ENCODE measurements around the gene NECTIN3.

DNA sequence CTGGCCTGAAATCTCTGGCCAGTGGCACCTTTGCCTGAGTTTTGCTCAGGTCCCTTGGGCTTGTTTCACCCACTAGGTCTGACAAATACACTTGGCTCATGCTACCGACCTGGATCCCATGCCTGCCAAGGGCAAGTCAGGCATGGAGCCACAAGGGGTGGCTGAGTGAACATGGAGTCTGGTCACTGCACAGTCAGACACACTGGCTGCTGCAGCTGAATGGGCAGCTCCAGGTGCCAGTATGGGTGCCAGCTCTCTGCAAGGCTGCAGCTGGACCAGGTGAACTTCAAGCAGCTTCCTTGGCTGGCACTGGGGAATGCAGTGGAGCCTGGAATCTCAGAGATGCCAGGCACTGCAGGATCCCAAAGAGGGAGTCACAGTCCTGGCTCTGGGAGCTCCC is 170.3 kb downstream of the NECTIN3 start:
- TF ChIP-seq EP300 (IDR thresholded peaks at IDR 0.05; ENCODE audit: borderline replicate concordance) (no peak), CREB1 (IDR thresholded peaks at IDR 0.05; ENCODE audit: low read depth) (no peak), TAF1 (IDR thresholded peaks at IDR 0.05; ENCODE audit: low read depth) (no peak), EGR1 (IDR thresholded peaks at IDR 0.05) (no peak), MAX (IDR thresholded peaks at IDR 0.05) (no peak), FOXM1 (IDR thresholded peaks at IDR 0.05; ENCODE audit: borderline replicate concordance, low read depth) (no peak), RAD21 (IDR thresholded peaks at IDR 0.05; ENCODE audit: low read depth) (no peak)
- TF ChIP-seq, protein P1, sequence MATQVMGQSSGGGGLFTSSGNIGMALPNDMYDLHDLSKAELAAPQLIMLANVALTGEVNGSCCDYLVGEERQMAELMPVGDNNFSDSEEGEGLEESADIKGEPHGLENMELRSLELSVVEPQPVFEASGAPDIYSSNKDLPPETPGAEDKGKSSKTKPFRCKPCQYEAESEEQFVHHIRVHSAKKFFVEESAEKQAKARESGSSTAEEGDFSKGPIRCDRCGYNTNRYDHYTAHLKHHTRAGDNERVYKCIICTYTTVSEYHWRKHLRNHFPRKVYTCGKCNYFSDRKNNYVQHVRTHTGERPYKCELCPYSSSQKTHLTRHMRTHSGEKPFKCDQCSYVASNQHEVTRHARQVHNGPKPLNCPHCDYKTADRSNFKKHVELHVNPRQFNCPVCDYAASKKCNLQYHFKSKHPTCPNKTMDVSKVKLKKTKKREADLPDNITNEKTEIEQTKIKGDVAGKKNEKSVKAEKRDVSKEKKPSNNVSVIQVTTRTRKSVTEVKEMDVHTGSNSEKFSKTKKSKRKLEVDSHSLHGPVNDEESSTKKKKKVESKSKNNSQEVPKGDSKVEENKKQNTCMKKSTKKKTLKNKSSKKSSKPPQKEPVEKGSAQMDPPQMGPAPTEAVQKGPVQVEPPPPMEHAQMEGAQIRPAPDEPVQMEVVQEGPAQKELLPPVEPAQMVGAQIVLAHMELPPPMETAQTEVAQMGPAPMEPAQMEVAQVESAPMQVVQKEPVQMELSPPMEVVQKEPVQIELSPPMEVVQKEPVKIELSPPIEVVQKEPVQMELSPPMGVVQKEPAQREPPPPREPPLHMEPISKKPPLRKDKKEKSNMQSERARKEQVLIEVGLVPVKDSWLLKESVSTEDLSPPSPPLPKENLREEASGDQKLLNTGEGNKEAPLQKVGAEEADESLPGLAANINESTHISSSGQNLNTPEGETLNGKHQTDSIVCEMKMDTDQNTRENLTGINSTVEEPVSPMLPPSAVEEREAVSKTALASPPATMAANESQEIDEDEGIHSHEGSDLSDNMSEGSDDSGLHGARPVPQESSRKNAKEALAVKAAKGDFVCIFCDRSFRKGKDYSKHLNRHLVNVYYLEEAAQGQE (IDR thresholded peaks at IDR 0.05; ENCODE audit: low read depth), result no peak
- TF ChIP-seq, protein P2, sequence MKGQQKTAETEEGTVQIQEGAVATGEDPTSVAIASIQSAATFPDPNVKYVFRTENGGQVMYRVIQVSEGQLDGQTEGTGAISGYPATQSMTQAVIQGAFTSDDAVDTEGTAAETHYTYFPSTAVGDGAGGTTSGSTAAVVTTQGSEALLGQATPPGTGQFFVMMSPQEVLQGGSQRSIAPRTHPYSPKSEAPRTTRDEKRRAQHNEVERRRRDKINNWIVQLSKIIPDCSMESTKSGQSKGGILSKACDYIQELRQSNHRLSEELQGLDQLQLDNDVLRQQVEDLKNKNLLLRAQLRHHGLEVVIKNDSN (IDR thresholded peaks at IDR 0.05), result no peak

Measured in Ishikawa (cell line).